H1 (cell line): ENCODE data around the gene ANKRD6.

ENCODE experiments used
- ATF3 ChIP-seq: IDR thresholded peaks from 2 replicates; pipeline ENCODE4 v1.6.1; 2011; ENCODE audit warnings: low read depth, mild to moderate bottlenecking, low read length; ENCODE audit not compliant: insufficient read depth
- CHD2 ChIP-seq: IDR thresholded peaks from 2 replicates; pipeline ENCODE4 v1.6.1; 2012; ENCODE audit warnings: low read length, improper control_type of control experiment
- EZH2 ChIP-seq: fragments of 200-600 bp; sonication (generic); IDR thresholded peaks from 2 replicates; pipeline ENCODE4 v1.7.1; 2012; ENCODE audit warnings: low read depth, mild to moderate bottlenecking, moderate library complexity, low read length, inconsistent platforms; ENCODE audit not compliant: severe bottlenecking
- POLR2A ChIP-seq, 2 experiments: IDR thresholded peaks; 1 replicate in 1 of 2; 2 replicates in 1 of 2; pipeline ENCODE4 v1.6.1; 2011; ENCODE audit warnings: low read depth in 2 of 2, low read length in 2 of 2, mild to moderate bottlenecking in 2 of 2; ENCODE audit errors: control extremely low read depth in 1 of 2
- POLR2AphosphoS5 ChIP-seq: IDR thresholded peaks from 2 replicates; pipeline ENCODE4 v1.6.1; 2011; ENCODE audit warnings: low read depth, low read length
- RAD21 ChIP-seq, 2 experiments: IDR thresholded peaks in 1 of 2; conservative IDR thresholded peaks in 1 of 2; 2 replicates each; pipeline ENCODE4 v1.6.1; 2011; ENCODE audit warnings: low read depth in 2 of 2, low read length in 2 of 2, improper control_type of control experiment in 1 of 2, inconsistent platforms in 1 of 2, mild to moderate bottlenecking in 1 of 2, moderate library complexity in 1 of 2
- RFX5 ChIP-seq: IDR thresholded peaks from 2 replicates; pipeline ENCODE4 v1.6.1; 2011; ENCODE audit warnings: low read depth, low read length, improper control_type of control experiment, borderline replicate concordance
- YY1 ChIP-seq: IDR thresholded peaks from 2 replicates; pipeline ENCODE4 v1.6.1; 2011; ENCODE audit warnings: low read depth, mild to moderate bottlenecking, low read length
- TF ChIP-seq, protein P1 (sequence below), 3 experiments: IDR thresholded peaks; 1 replicate in 2 of 3; 2 replicates in 1 of 3; pipeline versions ENCODE4 v1.5.1 to v1.6.1; 2011; ENCODE audit warnings: low read length in 3 of 3, mild to moderate bottlenecking in 3 of 3, inconsistent platforms in 2 of 3, low read depth in 1 of 3, moderate library complexity in 1 of 3; ENCODE audit not compliant: insufficient read depth in 1 of 3; ENCODE audit errors: control extremely low read depth in 1 of 3

DNA sequence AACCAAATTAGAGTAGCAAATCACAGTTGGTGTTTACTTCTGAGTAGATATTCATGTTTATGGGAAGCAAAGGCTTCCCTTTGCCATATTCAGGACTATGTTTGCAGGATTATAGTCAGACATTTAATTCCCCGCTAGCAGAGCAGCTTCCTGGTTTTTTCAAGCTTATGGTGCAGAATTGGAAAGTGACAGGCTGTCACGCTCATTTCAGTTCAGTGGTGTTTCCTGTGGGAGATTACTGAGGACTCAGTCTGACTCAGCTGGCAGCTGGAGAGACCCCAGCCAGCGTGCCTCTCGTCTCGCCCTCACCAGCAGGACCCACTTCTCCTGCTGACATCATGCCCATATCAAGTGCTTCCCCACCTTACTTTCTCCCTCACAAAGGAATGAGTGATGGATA, 120.5 kb downstream of the ANKRD6 start:
- TF ChIP-seq, protein P1, sequence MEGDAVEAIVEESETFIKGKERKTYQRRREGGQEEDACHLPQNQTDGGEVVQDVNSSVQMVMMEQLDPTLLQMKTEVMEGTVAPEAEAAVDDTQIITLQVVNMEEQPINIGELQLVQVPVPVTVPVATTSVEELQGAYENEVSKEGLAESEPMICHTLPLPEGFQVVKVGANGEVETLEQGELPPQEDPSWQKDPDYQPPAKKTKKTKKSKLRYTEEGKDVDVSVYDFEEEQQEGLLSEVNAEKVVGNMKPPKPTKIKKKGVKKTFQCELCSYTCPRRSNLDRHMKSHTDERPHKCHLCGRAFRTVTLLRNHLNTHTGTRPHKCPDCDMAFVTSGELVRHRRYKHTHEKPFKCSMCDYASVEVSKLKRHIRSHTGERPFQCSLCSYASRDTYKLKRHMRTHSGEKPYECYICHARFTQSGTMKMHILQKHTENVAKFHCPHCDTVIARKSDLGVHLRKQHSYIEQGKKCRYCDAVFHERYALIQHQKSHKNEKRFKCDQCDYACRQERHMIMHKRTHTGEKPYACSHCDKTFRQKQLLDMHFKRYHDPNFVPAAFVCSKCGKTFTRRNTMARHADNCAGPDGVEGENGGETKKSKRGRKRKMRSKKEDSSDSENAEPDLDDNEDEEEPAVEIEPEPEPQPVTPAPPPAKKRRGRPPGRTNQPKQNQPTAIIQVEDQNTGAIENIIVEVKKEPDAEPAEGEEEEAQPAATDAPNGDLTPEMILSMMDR (IDR thresholded peaks at IDR 0.05; ENCODE audit: control extremely low read depth in 1 of 3, insufficient read depth in 1 of 3, low read depth in 1 of 3, low read length in 3 of 3): no peak
- no peak for TF ChIP-seq ATF3
- no peak for TF ChIP-seq POLR2A (IDR thresholded peaks at IDR 0.05; ENCODE audit: control extremely low read depth in 1 of 2, low read depth in 2 of 2, low read length in 2 of 2)
- no peak for TF ChIP-seq EZH2
- no peak for TF ChIP-seq POLR2AphosphoS5
- TF ChIP-seq YY1: no peak
- no peak for TF ChIP-seq CHD2
- TF ChIP-seq RAD21 (IDR thresholded peaks at IDR 0.05 in 1 of 2, conservative IDR thresholded peaks at IDR 0.05 in 1 of 2; ENCODE audit: low read depth in 2 of 2, low read length in 2 of 2): no peak
- TF ChIP-seq RFX5: no peak
